ENCODE measurements around the gene ELP5.

The ELP5 gene

GRCh38 chr17:7283471-7284216, 31.6 kb downstream of the ELP5 start:
- H3K4ac ChIP-seq (ENCODE audit: low read depth, low read length): no peak overlapping the region
- no peak overlapping the region for H3K23ac ChIP-seq (ENCODE audit: low read length)
- H3K79me2 ChIP-seq (ENCODE audit: control insufficient read depth, insufficient read depth, low read length, poor library complexity): no peaks in the 10 kb centered on the region
- no peak overlapping the region for H3K9ac ChIP-seq (ENCODE audit: low read length)
- no peak overlapping the region for H4K12ac ChIP-seq (ENCODE audit: low read depth, low read length)
- H4K91ac ChIP-seq (ENCODE audit: low read depth, low read length): no peak overlapping the region
- no CpG with 5 or more reads among the region's 18 CpGs for WGBS (ENCODE audit: extremely low coverage, insufficient coverage, insufficient read length)
- no peaks in the 10 kb centered on the region for H3K9me3 ChIP-seq (ENCODE audit: insufficient read depth, low read depth, low read length)
- no peak overlapping the region for H3K27ac ChIP-seq (ENCODE audit: low read depth, low read length)
- H3K27me3 ChIP-seq (ENCODE audit: insufficient read depth, low read length): peaks cover 8% of the 10 kb centered on the region
- no peak overlapping the region for H3K4me3 ChIP-seq (ENCODE audit: low read depth, low read length)
- no peaks in the 10 kb centered on the region for H3K36me3 ChIP-seq (ENCODE audit: control insufficient read depth in 1 of 2, insufficient read depth in 2 of 2, low read length in 2 of 2)
- H3K18ac ChIP-seq (ENCODE audit: low read length): no peak overlapping the region
- H2AFZ ChIP-seq (ENCODE audit: insufficient read depth, low read length, poor library complexity): no peak overlapping the region
- no peak overlapping the region for H3K14ac ChIP-seq (ENCODE audit: low read length)
- DNase-seq: no peak
- no peak overlapping the region for H4K8ac ChIP-seq (ENCODE audit: low read depth, low read length)
- peaks cover 16% of the 10 kb centered on the region in 2 experiments for H3K4me1 ChIP-seq (ENCODE audit: control insufficient read depth in 1 of 2, insufficient read depth in 2 of 2, low read length in 2 of 2)
- H2BK12ac ChIP-seq (ENCODE audit: low read length): no peak overlapping the region
- H2AK5ac ChIP-seq (ENCODE audit: low read length): no peak overlapping the region
- no peak overlapping the region for H2BK5ac ChIP-seq (ENCODE audit: low read depth, low read length, poor library complexity)
- H2BK120ac ChIP-seq (ENCODE audit: insufficient read depth, low read length, poor library complexity): no peak overlapping the region
- no peak overlapping the region for H3K4me2 ChIP-seq (ENCODE audit: low read length)
- H3K79me1 ChIP-seq (ENCODE audit: low read length): no peaks in the 10 kb centered on the region

- no peak overlapping the region for H3K18ac ChIP-seq (ENCODE audit: low read length)
- H2BK120ac ChIP-seq (ENCODE audit: insufficient read depth, low read length, poor library complexity): no peak overlapping the region
- no peak overlapping the region for H3K14ac ChIP-seq (ENCODE audit: low read length)
- no peak overlapping the region for H3K4me3 ChIP-seq (ENCODE audit: low read depth, low read length)
- H4K8ac ChIP-seq (ENCODE audit: low read depth, low read length): no peak overlapping the region
- WGBS (ENCODE audit: extremely low coverage, insufficient coverage, insufficient read length): no CpG with 5 or more reads among the region's 16 CpGs
- H3K79me2 ChIP-seq (ENCODE audit: control insufficient read depth, insufficient read depth, low read length, poor library complexity): no peaks in the 10 kb centered on the region
- no peak overlapping the region for H3K27ac ChIP-seq (ENCODE audit: low read depth, low read length)
- H2AK5ac ChIP-seq (ENCODE audit: low read length): no peak overlapping the region
- no peak overlapping the region for H4K12ac ChIP-seq (ENCODE audit: low read depth, low read length)
- H3K4me1 ChIP-seq (ENCODE audit: control insufficient read depth in 1 of 2, insufficient read depth in 2 of 2, low read length in 2 of 2): peaks cover 16% of the 10 kb centered on the region in 2 experiments
- no peak overlapping the region for H3K4me2 ChIP-seq (ENCODE audit: low read length)
- no peak overlapping the region for H2BK12ac ChIP-seq (ENCODE audit: low read length)
- no peaks in the 10 kb centered on the region for H3K9me3 ChIP-seq (ENCODE audit: insufficient read depth, low read depth, low read length)
- no peaks in the 10 kb centered on the region for H3K79me1 ChIP-seq (ENCODE audit: low read length)
- H2BK5ac ChIP-seq (ENCODE audit: low read depth, low read length, poor library complexity): no peak overlapping the region
- H3K36me3 ChIP-seq (ENCODE audit: control insufficient read depth in 1 of 2, insufficient read depth in 2 of 2, low read length in 2 of 2): no peaks in the 10 kb centered on the region
- H3K27me3 ChIP-seq (ENCODE audit: insufficient read depth, low read length): peaks cover 8% of the 10 kb centered on the region
- DNase-seq: no peak
- no peak overlapping the region for H2AFZ ChIP-seq (ENCODE audit: insufficient read depth, low read length, poor library complexity)
- H3K23ac ChIP-seq (ENCODE audit: low read length): no peak overlapping the region
- H4K91ac ChIP-seq (ENCODE audit: low read depth, low read length): no peak overlapping the region
- H3K4ac ChIP-seq (ENCODE audit: low read depth, low read length): no peak overlapping the region
- H3K9ac ChIP-seq (ENCODE audit: low read length): no peak overlapping the region
These were observed 32.9 kb downstream of the ELP5 start for GRCh38 chr17:7284911-7285310.

GRCh38 chr17:7285679-7286078, 33.7 kb downstream of the ELP5 start:
- no peaks in the 10 kb centered on the region for H3K36me3 ChIP-seq (ENCODE audit: control insufficient read depth in 1 of 2, insufficient read depth in 2 of 2, low read length in 2 of 2)

GRCh38 chr17:7289256-7290032, 37.4 kb downstream of the ELP5 start:
- H3K4ac ChIP-seq (ENCODE audit: low read depth, low read length): no peak overlapping the region
- H4K8ac ChIP-seq (ENCODE audit: low read depth, low read length): no peak overlapping the region
- peaks cover 0 to 2% of the 10 kb centered on the region in 2 experiments for H3K4me1 ChIP-seq (ENCODE audit: control insufficient read depth in 1 of 2, insufficient read depth in 2 of 2, low read length in 2 of 2)
- no peak overlapping the region for H3K18ac ChIP-seq (ENCODE audit: low read length)
- H3K9me3 ChIP-seq (ENCODE audit: insufficient read depth, low read depth, low read length): peaks cover 2% of the 10 kb centered on the region
- no peak overlapping the region for H3K4me2 ChIP-seq (ENCODE audit: low read length)
- H3K23ac ChIP-seq (ENCODE audit: low read length): no peak overlapping the region
- no peak overlapping the region for H3K4me3 ChIP-seq (ENCODE audit: low read depth, low read length)
- H3K14ac ChIP-seq (ENCODE audit: low read length): no peak overlapping the region
- no peak overlapping the region for H3K9ac ChIP-seq (ENCODE audit: low read length)
- no peak overlapping the region for H2AK5ac ChIP-seq (ENCODE audit: low read length)
- H4K12ac ChIP-seq (ENCODE audit: low read depth, low read length): no peak overlapping the region
- H2BK12ac ChIP-seq (ENCODE audit: low read length): no peak overlapping the region
- no peaks in the 10 kb centered on the region for H3K79me1 ChIP-seq (ENCODE audit: low read length)
- no peak for DNase-seq
- no CpG with 5 or more reads among the region's 18 CpGs for WGBS (ENCODE audit: extremely low coverage, insufficient coverage, insufficient read length)
- no peak overlapping the region for H4K91ac ChIP-seq (ENCODE audit: low read depth, low read length)
- no peaks in the 10 kb centered on the region for H3K36me3 ChIP-seq (ENCODE audit: control insufficient read depth in 1 of 2, insufficient read depth in 2 of 2, low read length in 2 of 2)
- H2AFZ ChIP-seq (ENCODE audit: insufficient read depth, low read length, poor library complexity): no peak overlapping the region
- H3K27me3 ChIP-seq (ENCODE audit: insufficient read depth, low read length): peaks cover 15% of the 10 kb centered on the region
- no peak overlapping the region for H2BK5ac ChIP-seq (ENCODE audit: low read depth, low read length, poor library complexity)
- no peak overlapping the region for H3K27ac ChIP-seq (ENCODE audit: low read depth, low read length)
- H2BK120ac ChIP-seq (ENCODE audit: insufficient read depth, low read length, poor library complexity): no peak overlapping the region
- H3K79me2 ChIP-seq (ENCODE audit: control insufficient read depth, insufficient read depth, low read length, poor library complexity): no peaks in the 10 kb centered on the region

More at GRCh38 chr17:7285679-7286078, 33.7 kb downstream of the ELP5 start:
- H3K14ac ChIP-seq (ENCODE audit: low read length): no peak overlapping the region
- no CpG with 5 or more reads among the region's 12 CpGs for WGBS (ENCODE audit: extremely low coverage, insufficient coverage, insufficient read length)
- H3K79me2 ChIP-seq (ENCODE audit: control insufficient read depth, insufficient read depth, low read length, poor library complexity): no peaks in the 10 kb centered on the region
- H2BK12ac ChIP-seq (ENCODE audit: low read length): no peak overlapping the region
- H3K4ac ChIP-seq (ENCODE audit: low read depth, low read length): no peak overlapping the region
- H3K9me3 ChIP-seq (ENCODE audit: insufficient read depth, low read depth, low read length): no peaks in the 10 kb centered on the region
- peaks cover 8% of the 10 kb centered on the region for H3K27me3 ChIP-seq (ENCODE audit: insufficient read depth, low read length)
- H3K9ac ChIP-seq (ENCODE audit: low read length): no peak overlapping the region
- no peaks in the 10 kb centered on the region for H3K79me1 ChIP-seq (ENCODE audit: low read length)
- no peak overlapping the region for H3K4me2 ChIP-seq (ENCODE audit: low read length)
- no peak overlapping the region for H3K23ac ChIP-seq (ENCODE audit: low read length)
- H3K18ac ChIP-seq (ENCODE audit: low read length): no peak overlapping the region
- H4K8ac ChIP-seq (ENCODE audit: low read depth, low read length): no peak overlapping the region
- H3K4me1 ChIP-seq (ENCODE audit: control insufficient read depth in 1 of 2, insufficient read depth in 2 of 2, low read length in 2 of 2): peaks cover 14 to 16% of the 10 kb centered on the region in 2 experiments
- no peak overlapping the region for H3K27ac ChIP-seq (ENCODE audit: low read depth, low read length)
- no peak overlapping the region for H4K91ac ChIP-seq (ENCODE audit: low read depth, low read length)
- no peak overlapping the region for H2BK120ac ChIP-seq (ENCODE audit: insufficient read depth, low read length, poor library complexity)
- H2AFZ ChIP-seq (ENCODE audit: insufficient read depth, low read length, poor library complexity): no peak overlapping the region
- no peak overlapping the region for H4K12ac ChIP-seq (ENCODE audit: low read depth, low read length)
- H2BK5ac ChIP-seq (ENCODE audit: low read depth, low read length, poor library complexity): no peak overlapping the region
- H2AK5ac ChIP-seq (ENCODE audit: low read length): no peak overlapping the region
- no peak overlapping the region for H3K4me3 ChIP-seq (ENCODE audit: low read depth, low read length)
- no peak for DNase-seq

All from trophoblast cell (in vitro differentiated cells and primary cell).